Ovary (tissue), 3 donors: ENCODE data around the gene TGM1.

Experiments
- EP300 ChIP-seq: sonication (generic); formaldehyde crosslinking; IDR thresholded peaks from one replicate; pipeline ENCODE4 v1.6.1; 2017; ENCODE audit warnings: antibody characterized with exemption
- TF ChIP-seq, protein P1 (sequence below), 3 donors: fragments of 450-650 bp in 2 of 3; fragments of 200-600 bp in 1 of 3; IDR thresholded peaks; one replicate each; pipeline versions ENCODE4 v1.5.1 to v1.8.0; 2016 to 2022; ENCODE audit warnings: antibody characterized with exemption in 3 of 3, mild to moderate bottlenecking in 1 of 3
- donor health status: DM: no; HTN: no; CAD: no.

DNA sequence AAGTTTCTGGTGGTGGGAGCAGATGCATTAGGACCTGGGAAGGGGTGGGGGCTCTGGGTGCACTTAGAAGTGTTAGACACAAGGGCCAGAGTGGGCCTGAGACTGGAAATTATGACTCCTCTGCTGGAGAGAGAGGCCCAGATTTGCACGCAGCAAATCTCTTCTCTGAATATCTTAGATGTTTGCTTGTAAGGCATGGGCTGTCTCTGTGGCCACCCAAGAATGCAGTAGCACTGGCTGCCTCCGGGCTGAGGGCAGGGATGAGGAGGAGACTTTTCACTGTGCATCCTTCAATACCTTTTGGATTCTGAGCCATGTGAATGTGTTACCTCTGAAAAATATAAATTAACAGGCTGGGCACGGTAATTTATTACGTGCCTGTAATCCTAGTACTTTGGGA, 22.4 kb upstream of the TGM1 start:
- TF ChIP-seq, protein P1, sequence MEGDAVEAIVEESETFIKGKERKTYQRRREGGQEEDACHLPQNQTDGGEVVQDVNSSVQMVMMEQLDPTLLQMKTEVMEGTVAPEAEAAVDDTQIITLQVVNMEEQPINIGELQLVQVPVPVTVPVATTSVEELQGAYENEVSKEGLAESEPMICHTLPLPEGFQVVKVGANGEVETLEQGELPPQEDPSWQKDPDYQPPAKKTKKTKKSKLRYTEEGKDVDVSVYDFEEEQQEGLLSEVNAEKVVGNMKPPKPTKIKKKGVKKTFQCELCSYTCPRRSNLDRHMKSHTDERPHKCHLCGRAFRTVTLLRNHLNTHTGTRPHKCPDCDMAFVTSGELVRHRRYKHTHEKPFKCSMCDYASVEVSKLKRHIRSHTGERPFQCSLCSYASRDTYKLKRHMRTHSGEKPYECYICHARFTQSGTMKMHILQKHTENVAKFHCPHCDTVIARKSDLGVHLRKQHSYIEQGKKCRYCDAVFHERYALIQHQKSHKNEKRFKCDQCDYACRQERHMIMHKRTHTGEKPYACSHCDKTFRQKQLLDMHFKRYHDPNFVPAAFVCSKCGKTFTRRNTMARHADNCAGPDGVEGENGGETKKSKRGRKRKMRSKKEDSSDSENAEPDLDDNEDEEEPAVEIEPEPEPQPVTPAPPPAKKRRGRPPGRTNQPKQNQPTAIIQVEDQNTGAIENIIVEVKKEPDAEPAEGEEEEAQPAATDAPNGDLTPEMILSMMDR (IDR thresholded peaks at IDR 0.05): no peak
- TF ChIP-seq EP300: no peak
